Lower lobe of right lung (tissue), 2 donors: Measurements from ENCODE around the gene IPO9. TPM values are rescaled to one million over a fixed set of nuclear protein-coding genes. Genes with fewer than 3 reads are reported as not detected.
A peak's percentile ranks its signal among the peaks of the same experiment; 100 is the strongest.

Experiments
- ATAC-seq, 2 donors: fragments of 200-7000 bp; cut with Tn5 transposase; one replicate each; pipeline ENCODE4 v1.9.1; 2020 to 2022; ENCODE audit warnings: mild to moderate bottlenecking in 2 of 2, moderate library complexity in 2 of 2
- DNase-seq: peaks from one replicate; pipeline ENCODE4 v3.0.0-alpha.2; 2020
- H3K27ac ChIP-seq: fragments of 200-600 bp; one replicate; pipeline ENCODE4 v1.8.0; 2022
- H3K27me3 ChIP-seq: fragments of 200-600 bp; one replicate; pipeline ENCODE4 v1.8.0; 2022; ENCODE audit warnings: low read depth
- H3K36me3 ChIP-seq: fragments of 200-600 bp; one replicate; pipeline ENCODE4 v1.8.0; 2022; ENCODE audit warnings: mild to moderate bottlenecking
- H3K4me1 ChIP-seq: fragments of 200-600 bp; one replicate; pipeline ENCODE4 v1.8.0; 2022
- H3K4me3 ChIP-seq: fragments of 200-600 bp; one replicate; pipeline ENCODE4 v1.8.0; 2022; ENCODE audit warnings: mild to moderate bottlenecking
- H3K9me3 ChIP-seq: fragments of 200-600 bp; one replicate; pipeline ENCODE4 v1.8.0; 2022
- CTCF ChIP-seq: fragments of 200-600 bp; IDR thresholded peaks from one replicate; pipeline ENCODE4 v1.8.0; 2022; ENCODE audit warnings: antibody characterized with exemption, mild to moderate bottlenecking
- intact Hi-C: fragments of 100-400 bp; cut with DNase I; formaldehyde crosslinking; loops from one replicate; pipeline ENCODE4 v1.11.0; 2022
- total RNA-seq: library from RNA; stranded (reverse); fragmentation: NEBNext Ultra II Directional; extraction: Animal tissue kit (Norgen Biotek cat#: 25700); gene quantifications from one replicate; pipeline ENCODE4 v1.2.1, GENCODE V29; 2021
- donor health status: DM: no; HTN: yes; CAD: no; lungs with severe emphysema.

IPO9 gene
- total RNA-seq, 1 donor from 2014 or later = 34.1 TPM

GRCh38 chr1:201904579-201904978, 75.6 kb downstream of the IPO9 start:
- no peaks in the 10 kb centered on the region for H3K4me1 ChIP-seq
- H3K27ac ChIP-seq = peak overlapping the region; percentile 67
- no peak for TF ChIP-seq CTCF

GRCh38 chr1:201905234-201905890, 76.4 kb downstream of the IPO9 start:
- no peak for TF ChIP-seq CTCF
- Histone ChIP-seq H3K4me1 (no peaks in the 10 kb centered on the region), H3K27ac (peak overlapping the region; percentile 51), H3K9me3 (no peaks in the 10 kb centered on the region), H3K27me3 (no peaks in the 10 kb centered on the region), H3K36me3 (no peaks in the 10 kb centered on the region), H3K4me3 (no peak overlapping the region)
- DNase-seq = no peak
- intact Hi-C loops = no loop called here
- no peak for ATAC-seq

More at GRCh38 chr1:201904579-201904978, 75.6 kb downstream of the IPO9 start:
- Histone ChIP-seq H3K27me3 (no peaks in the 10 kb centered on the region), H3K4me3 (no peak overlapping the region), H3K36me3 (no peaks in the 10 kb centered on the region), H3K9me3 (no peaks in the 10 kb centered on the region)
- intact Hi-C loops = no loop called here
- DNase-seq (no peak), ATAC-seq (peak in 1 of 2 donors; percentile 35)

GRCh38 chr1:201906336-201906735, 77.4 kb downstream of the IPO9 start:
- Histone ChIP-seq H3K4me3 (no peak overlapping the region), H3K27ac (no peak overlapping the region), H3K36me3 (no peaks in the 10 kb centered on the region), H3K4me1 (no peaks in the 10 kb centered on the region), H3K27me3 (no peaks in the 10 kb centered on the region), H3K9me3 (no peaks in the 10 kb centered on the region)
- intact Hi-C loops = no loop called here
- ATAC-seq = no peak
- DNase-seq = no peak
- TF ChIP-seq CTCF = no peak

GRCh38 chr1:201907621-201908020, 78.7 kb downstream of the IPO9 start:
- DNase-seq = no peak
- Histone ChIP-seq H3K4me3 (no peak overlapping the region), H3K4me1 (no peaks in the 10 kb centered on the region), H3K27ac (no peak overlapping the region), H3K27me3 (no peaks in the 10 kb centered on the region), H3K36me3 (no peaks in the 10 kb centered on the region), H3K9me3 (no peaks in the 10 kb centered on the region)
- TF ChIP-seq CTCF = no peak
- intact Hi-C loops = no loop called here
- ATAC-seq = no peak

GRCh38 chr1:201911826-201912571, 83.0 kb downstream of the IPO9 start:
- H3K36me3 ChIP-seq = no peaks in the 10 kb centered on the region
- H3K4me1 ChIP-seq = peaks cover under 1% of the 10 kb centered on the region
- intact Hi-C loops = no loop called here

More at GRCh38 chr1:201911826-201912571, 83.0 kb downstream of the IPO9 start:
- Histone ChIP-seq H3K9me3 (no peaks in the 10 kb centered on the region), H3K27me3 (no peaks in the 10 kb centered on the region), H3K4me3 (no peak overlapping the region), H3K27ac (no peak overlapping the region)
- DNase-seq (no peak), ATAC-seq (no peak)
- no peak for TF ChIP-seq CTCF
